Measurements from ENCODE around the gene SHC3.

The SHC3 gene

GRCh38 chr9:89104821-89105220 lies 73.8 kb downstream of the SHC3 start:
- DNase-seq = no peak

GRCh38 chr9:89097219-89097618 lies 81.4 kb downstream of the SHC3 start:
- no peak for DNase-seq

- no peak for DNase-seq
These were observed 81.8 kb downstream of the SHC3 start for GRCh38 chr9:89096807-89097206.

GRCh38 chr9:89095761-89096528 lies 82.7 kb downstream of the SHC3 start:
- no peak for DNase-seq

- no peak for DNase-seq
These were observed 85.2 kb downstream of the SHC3 start for GRCh38 chr9:89093201-89093975.

- DNase-seq = no peak
These were observed 89.4 kb downstream of the SHC3 start for GRCh38 chr9:89089176-89089575.

GRCh38 chr9:89083626-89084025 lies 95.0 kb downstream of the SHC3 start:
- DNase-seq = no peak

GRCh38 chr9:89080193-89080592 lies 98.4 kb downstream of the SHC3 start:
- no peak for DNase-seq

- DNase-seq = no peak
These were observed 99.2 kb downstream of the SHC3 start for GRCh38 chr9:89079391-89079790.

GRCh38 chr9:89078860-89079259 lies 99.8 kb downstream of the SHC3 start:
- DNase-seq = no peak

GRCh38 chr9:89078421-89078820 lies 100.2 kb downstream of the SHC3 start:
- DNase-seq = no peak

- DNase-seq = no peak
These were observed 101.1 kb downstream of the SHC3 start for GRCh38 chr9:89077519-89077918.

- no peak for DNase-seq
These were observed 105.2 kb downstream of the SHC3 start for GRCh38 chr9:89073397-89073796.

GRCh38 chr9:89071591-89071990 lies 107.0 kb downstream of the SHC3 start:
- no peak for DNase-seq

GRCh38 chr9:89066835-89067234 lies 111.8 kb downstream of the SHC3 start:
- no peak for DNase-seq

GRCh38 chr9:89065921-89066320 lies 112.7 kb downstream of the SHC3 start:
- no peak for DNase-seq

- DNase-seq = no peak
These were observed 117.8 kb downstream of the SHC3 start for GRCh38 chr9:89060790-89061189.

GRCh38 chr9:89059925-89060506 lies 118.6 kb downstream of the SHC3 start:
- DNase-seq = no peak

- DNase-seq = no peak
These were observed 119.7 kb downstream of the SHC3 start for GRCh38 chr9:89058906-89059305.

- no peak for DNase-seq
These were observed 123.6 kb downstream of the SHC3 start for GRCh38 chr9:89054865-89055495.

- no peak for DNase-seq
These were observed 125.3 kb downstream of the SHC3 start for GRCh38 chr9:89053301-89053700.

- no peak for DNase-seq
These were observed 126.0 kb downstream of the SHC3 start for GRCh38 chr9:89052470-89053097.

GRCh38 chr9:89051421-89052025 lies 127.1 kb downstream of the SHC3 start:
- no peak for DNase-seq
